Stimulated activated naive CD4-positive, alpha-beta T cell (primary cell): ENCODE measurements around the gene SFMBT1.

ENCODE experiments used
- DNase-seq, 6 experiments: peaks; one replicate each; lab custom pipeline; 2025; lab: John Stamatoyannopoulos, UW

The SFMBT1 gene

GRCh38 chr3:52882377-52882776 is 163.5 kb downstream of the SFMBT1 start:
- DNase-seq = no peak

GRCh38 chr3:52881871-52882270 is 164.0 kb downstream of the SFMBT1 start:
- DNase-seq = no peak

- no peak for DNase-seq
These were observed 165.4 kb downstream of the SFMBT1 start for GRCh38 chr3:52880474-52880873.

- no peak for DNase-seq
These were observed 165.8 kb downstream of the SFMBT1 start for GRCh38 chr3:52880047-52880446.

- no peak for DNase-seq
These were observed 166.3 kb downstream of the SFMBT1 start for GRCh38 chr3:52879581-52879980.

GRCh38 chr3:52879090-52879489 is 166.8 kb downstream of the SFMBT1 start:
- no peak for DNase-seq

GRCh38 chr3:52877085-52877484 is 168.8 kb downstream of the SFMBT1 start:
- no peak for DNase-seq

- DNase-seq = no peak
These were observed 170.8 kb downstream of the SFMBT1 start for GRCh38 chr3:52874864-52875587.

GRCh38 chr3:52874160-52874701 is 171.6 kb downstream of the SFMBT1 start:
- no peak for DNase-seq

- DNase-seq = no peak
These were observed 172.3 kb downstream of the SFMBT1 start for GRCh38 chr3:52873433-52874159.

GRCh38 chr3:52872245-52872644 is 173.6 kb downstream of the SFMBT1 start:
- no peak for DNase-seq

- DNase-seq = no peak
These were observed 174.1 kb downstream of the SFMBT1 start for GRCh38 chr3:52871761-52872160.

- DNase-seq = no peak
These were observed 175.4 kb downstream of the SFMBT1 start for GRCh38 chr3:52870471-52870870.

GRCh38 chr3:52866427-52866826 is 179.4 kb downstream of the SFMBT1 start:
- DNase-seq = no peak

- no peak for DNase-seq
These were observed 179.9 kb downstream of the SFMBT1 start for GRCh38 chr3:52865994-52866393.

GRCh38 chr3:52860424-52860768 is 185.5 kb downstream of the SFMBT1 start:
- no peak for DNase-seq

- DNase-seq = no peak
These were observed 186.0 kb downstream of the SFMBT1 start for GRCh38 chr3:52859686-52860423.

- no peak for DNase-seq
These were observed 188.0 kb downstream of the SFMBT1 start for GRCh38 chr3:52857864-52858263.

GRCh38 chr3:52857133-52857532 is 188.7 kb downstream of the SFMBT1 start:
- DNase-seq = no peak

GRCh38 chr3:52856666-52857065 is 189.2 kb downstream of the SFMBT1 start:
- no peak for DNase-seq

- DNase-seq = no peak
These were observed 191.9 kb downstream of the SFMBT1 start for GRCh38 chr3:52854013-52854412.
